Measurements from ENCODE around the gene LY86. TPM values are rescaled to one million over a fixed set of nuclear protein-coding genes. Genes with fewer than 3 reads are reported as not detected.
A peak's percentile ranks its signal among the peaks of the same experiment; 100 is the strongest.

LY86 gene
- total and polyA plus RNA-seq, 7 donors: 0.18 to 1.3 (median 0.42) TPM

DNA sequence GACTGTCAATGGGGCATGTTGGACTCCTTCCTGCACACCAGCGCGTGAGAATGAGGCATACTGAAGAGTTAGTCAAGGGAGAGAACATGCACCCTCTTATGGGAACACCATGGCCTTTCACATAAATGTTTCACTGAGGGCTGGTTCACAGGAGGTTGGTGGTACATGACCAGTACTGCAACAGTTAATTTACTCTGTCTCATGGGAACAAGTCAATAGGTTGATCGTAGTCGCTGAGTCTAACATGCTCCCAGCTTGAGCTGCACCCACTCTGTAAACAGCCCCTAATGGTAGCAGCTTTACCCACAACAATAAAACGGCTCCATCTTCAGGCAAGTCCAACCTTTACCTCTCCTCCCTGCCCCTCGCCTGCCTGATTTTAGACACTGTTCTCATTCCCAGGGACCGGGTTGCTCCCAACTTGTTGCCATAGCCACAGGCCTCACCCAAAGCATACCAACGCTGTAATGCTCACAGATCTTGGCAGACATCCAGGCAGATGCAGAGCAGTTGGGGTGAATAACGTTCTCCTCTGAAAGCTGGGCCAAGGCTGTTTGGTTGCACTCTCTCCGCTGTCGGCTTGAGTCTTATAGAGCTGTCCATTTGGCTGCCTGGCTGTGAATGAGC is 111.3 kb downstream of the LY86 start:
- WGBS, 3 donors: 16 to 26% (median 20%) methylated on average over 11 of the region's 11 CpGs
- intact Hi-C loops (cut with DNase I): no loop called here
- Histone ChIP-seq H3K9me3 (no peaks in the 10 kb centered on the region), H3K4me1 (peaks cover 8% of the 10 kb centered on the region), H3K36me3 (ENCODE audit: insufficient read depth in 1 of 2, low read depth in 1 of 2) (no peaks in the 10 kb centered on the region), H3K27me3 (ENCODE audit: insufficient read depth in 3 of 3, low read length in 2 of 3) (no peaks in the 10 kb centered on the region), H3K27ac (no peak overlapping the region), H3K4me3 (no peak overlapping the region)
- DNase-seq: peak; percentile 66 to 75
- peak; percentile 55 to 92 (median 84) for ATAC-seq
- TF ChIP-seq CTCF (IDR thresholded peaks at IDR 0.05): no peak

GRCh38 chr6:6700407-6701270 is 112.1 kb downstream of the LY86 start:
- Histone ChIP-seq H3K4me3 (no peak overlapping the region), H3K4me1 (peaks cover 8% of the 10 kb centered on the region), H3K27ac (no peak overlapping the region), H3K36me3 (ENCODE audit: insufficient read depth in 1 of 2, low read depth in 1 of 2) (no peaks in the 10 kb centered on the region), H3K9me3 (no peaks in the 10 kb centered on the region), H3K27me3 (ENCODE audit: insufficient read depth in 3 of 3, low read length in 2 of 3) (no peaks in the 10 kb centered on the region)
- intact Hi-C loops (cut with DNase I): no loop called here
- WGBS, 3 donors: 46 to 51% (median 49%) methylated on average over 13 of the region's 13 CpGs
- ATAC-seq (peak in 3 of 4 donors; percentile 7 to 16 (median 15)), DNase-seq (no peak)
- TF ChIP-seq CTCF (IDR thresholded peaks at IDR 0.05): no peak

- Histone ChIP-seq H3K9me3 (no peaks in the 10 kb centered on the region), H3K4me1 (peaks cover 5% of the 10 kb centered on the region), H3K27ac (no peak overlapping the region), H3K4me3 (no peak overlapping the region), H3K36me3 (ENCODE audit: insufficient read depth in 1 of 2, low read depth in 1 of 2) (no peaks in the 10 kb centered on the region), H3K27me3 (ENCODE audit: insufficient read depth in 3 of 3, low read length in 2 of 3) (no peaks in the 10 kb centered on the region)
- 55 to 58% (median 58%) methylated on average over 9 of the region's 9 CpGs for WGBS, 3 donors
- no peak for ATAC-seq
- TF ChIP-seq CTCF (IDR thresholded peaks at IDR 0.05): no peak
- no peak for DNase-seq
- intact Hi-C loops (cut with DNase I): no loop called here
Measured at GRCh38 chr6:6701864-6702263, 113.3 kb downstream of the LY86 start.

GRCh38 chr6:6703699-6704098 is 115.2 kb downstream of the LY86 start:
- Histone ChIP-seq H3K9me3 (no peaks in the 10 kb centered on the region), H3K27me3 (ENCODE audit: insufficient read depth in 3 of 3, low read length in 2 of 3) (no peaks in the 10 kb centered on the region), H3K27ac (no peak overlapping the region), H3K4me1 (peaks cover 4% of the 10 kb centered on the region), H3K36me3 (ENCODE audit: insufficient read depth in 1 of 2, low read depth in 1 of 2) (no peaks in the 10 kb centered on the region), H3K4me3 (no peak overlapping the region)
- no peak for ATAC-seq
- no peak for DNase-seq
- 65 to 81% (median 73%) methylated on average over 4 of the region's 4 CpGs for WGBS, 3 donors
- no peak for TF ChIP-seq CTCF (IDR thresholded peaks at IDR 0.05)
- intact Hi-C loops (cut with DNase I): no loop called here

Data from psoas muscle (tissue), 8 donors.